Gastrocnemius medialis (tissue), 4 donors: ENCODE data around the gene SORBS1.

Experiments
- POLR2A ChIP-seq, 2 donors: fragments of 450-650 bp; IDR thresholded peaks; one replicate each; pipeline ENCODE4 v1.6.1; 2017; ENCODE audit warnings: antibody characterized with exemption in 2 of 2, mild to moderate bottlenecking in 2 of 2, moderate library complexity in 2 of 2
- TF ChIP-seq, protein P1 (sequence below), 5 experiments: fragments of 450-650 bp in 3 of 5; fragments of 200-600 bp in 2 of 5; sonication (generic) in 2 of 5; IDR thresholded peaks in 4 of 5; conservative IDR thresholded peaks in 1 of 5; 1 replicate in 4 of 5; 2 replicates in 1 of 5; pipeline ENCODE4 v1.5.1; 2016 to 2019; ENCODE audit warnings: antibody characterized with exemption in 5 of 5, mild to moderate bottlenecking in 3 of 5, moderate library complexity in 3 of 5

GRCh38 chr10:95434583-95434982 lies 126.6 kb downstream of the SORBS1 start:
- TF ChIP-seq, protein P1, sequence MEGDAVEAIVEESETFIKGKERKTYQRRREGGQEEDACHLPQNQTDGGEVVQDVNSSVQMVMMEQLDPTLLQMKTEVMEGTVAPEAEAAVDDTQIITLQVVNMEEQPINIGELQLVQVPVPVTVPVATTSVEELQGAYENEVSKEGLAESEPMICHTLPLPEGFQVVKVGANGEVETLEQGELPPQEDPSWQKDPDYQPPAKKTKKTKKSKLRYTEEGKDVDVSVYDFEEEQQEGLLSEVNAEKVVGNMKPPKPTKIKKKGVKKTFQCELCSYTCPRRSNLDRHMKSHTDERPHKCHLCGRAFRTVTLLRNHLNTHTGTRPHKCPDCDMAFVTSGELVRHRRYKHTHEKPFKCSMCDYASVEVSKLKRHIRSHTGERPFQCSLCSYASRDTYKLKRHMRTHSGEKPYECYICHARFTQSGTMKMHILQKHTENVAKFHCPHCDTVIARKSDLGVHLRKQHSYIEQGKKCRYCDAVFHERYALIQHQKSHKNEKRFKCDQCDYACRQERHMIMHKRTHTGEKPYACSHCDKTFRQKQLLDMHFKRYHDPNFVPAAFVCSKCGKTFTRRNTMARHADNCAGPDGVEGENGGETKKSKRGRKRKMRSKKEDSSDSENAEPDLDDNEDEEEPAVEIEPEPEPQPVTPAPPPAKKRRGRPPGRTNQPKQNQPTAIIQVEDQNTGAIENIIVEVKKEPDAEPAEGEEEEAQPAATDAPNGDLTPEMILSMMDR (IDR thresholded peaks at IDR 0.05 in 4 of 5, conservative IDR thresholded peaks at IDR 0.05 in 1 of 5) = no peak
- TF ChIP-seq POLR2A (IDR thresholded peaks at IDR 0.05) = no peak
